Activated CD4-positive, alpha-beta T cell treated with anti-CD3 and anti-CD28 coated beads, Interleukin-2, Interleukin-4, amounts not matched to agents 100 ng/mL and 50 ng/mL, durations not matched to agents 16 hours and 8 hours (primary cell): ENCODE data around the gene TOR4A.

Source experiments
- DNase-seq: peaks from one replicate; pipeline ENCODE4 v3.0.0-alpha.2; 2020; ENCODE audit warnings: low spot score

Gene TOR4A

GRCh38 chr9:137306850-137307254 is 29.3 kb downstream of the TOR4A start:
- no peak for DNase-seq

GRCh38 chr9:137307255-137308056 is 29.9 kb downstream of the TOR4A start:
- no peak for DNase-seq

GRCh38 chr9:137308057-137308619 is 30.6 kb downstream of the TOR4A start:
- DNase-seq, result no peak

- no peak for DNase-seq
These were observed 32.1 kb downstream of the TOR4A start for GRCh38 chr9:137309368-137310188.

GRCh38 chr9:137310189-137311052 is 32.9 kb downstream of the TOR4A start:
- DNase-seq, result no peak

- no peak for DNase-seq
These were observed 33.9 kb downstream of the TOR4A start for GRCh38 chr9:137311171-137311985.

- DNase-seq, result no peak
These were observed 34.7 kb downstream of the TOR4A start for GRCh38 chr9:137311986-137312851.

GRCh38 chr9:137312852-137313325 is 35.4 kb downstream of the TOR4A start:
- DNase-seq, result no peak

- no peak for DNase-seq
These were observed 35.9 kb downstream of the TOR4A start for GRCh38 chr9:137313326-137313936.

- no peak for DNase-seq
These were observed 36.5 kb downstream of the TOR4A start for GRCh38 chr9:137313956-137314560.

GRCh38 chr9:137314561-137315560 is 37.3 kb downstream of the TOR4A start:
- no peak for DNase-seq

- no peak for DNase-seq
These were observed 38.1 kb downstream of the TOR4A start for GRCh38 chr9:137315581-137316011.

- DNase-seq, result no peak
These were observed 38.8 kb downstream of the TOR4A start for GRCh38 chr9:137316012-137316981.

GRCh38 chr9:137317021-137317717 is 39.6 kb downstream of the TOR4A start:
- DNase-seq, result no peak

GRCh38 chr9:137317718-137318511 is 40.4 kb downstream of the TOR4A start:
- DNase-seq, result no peak
